ENCODE measurements around the gene PERM1. TPM values are rescaled to one million over a fixed set of nuclear protein-coding genes. Genes with fewer than 3 reads are reported as not detected.

Gene PERM1
- total and polyA plus RNA-seq, 2 donors (not counting 1 experiment from before 2014, with no cell fraction given), result not detected

- Histone ChIP-seq H3K27ac (ENCODE audit: low read length in 2 of 2) (no peak overlapping the region), H2AFZ (ENCODE audit: insufficient read depth, low read depth, low read length, poor library complexity, severe bottlenecking) (no peak overlapping the region), H3K9me3 (ENCODE audit: control extremely low read depth in 1 of 3, control insufficient read depth in 2 of 3, insufficient read depth in 1 of 3, low read length in 2 of 3) (no peaks in the 10 kb centered on the region), H3K36me3 (replicated peaks in 1 of 2; ENCODE audit: control extremely low read depth in 1 of 2, control insufficient read depth in 1 of 2, extremely low read depth in 1 of 2, insufficient read depth in 2 of 2, low read length in 1 of 2) (no peaks in the 10 kb centered on the region), H3K4me2 (replicated peaks; ENCODE audit: low read depth, low read length, poor library complexity, severe bottlenecking) (no peak overlapping the region), H3K4me3 (ENCODE audit: control extremely low read depth in 1 of 5, extremely low read depth in 1 of 5, insufficient read depth in 1 of 5, low read depth in 2 of 5, low read length in 4 of 5) (no peak overlapping the region), H3K4me1 (ENCODE audit: control insufficient read depth in 2 of 2, insufficient read depth in 2 of 2, low read length in 2 of 2) (peaks cover 6 to 14% of the 10 kb centered on the region in 2 donors), H4K20me1 (ENCODE audit: control insufficient read depth, insufficient read depth, low read length, poor library complexity, severe bottlenecking) (no peaks in the 10 kb centered on the region), H3K27me3 (replicated peaks in 1 of 4; ENCODE audit: control extremely low read depth in 1 of 4, control insufficient read depth in 3 of 4, insufficient read depth in 4 of 4, low read length in 3 of 4) (peaks cover 0 to 22% (median 6%) of the 10 kb centered on the region in 4 experiments), H3K9ac (ENCODE audit: low read length) (no peak overlapping the region), H3K79me2 (ENCODE audit: control insufficient read depth, insufficient read depth, low read length) (no peaks in the 10 kb centered on the region)
- TF ChIP-seq EZH2 (IDR thresholded peaks at IDR 0.05; ENCODE audit: borderline replicate concordance, insufficient read depth, low read depth, low read length, poor library complexity, severe bottlenecking), result no peak
- no peak for TF ChIP-seq CTCF (IDR thresholded peaks at IDR 0.05)
- 75% methylated on average over 8 of the region's 9 CpGs for WGBS (ENCODE audit: insufficient coverage)
- no peaks in the 10 kb centered on the region for H3K9me3 Mint-ChIP-seq (ENCODE audit: insufficient read depth)
- DNase-seq (no peak), ATAC-seq (ENCODE audit: low read depth) (no peak)
- peaks cover 1% of the 10 kb centered on the region for H3K4me1 Mint-ChIP-seq
- H3K27ac Mint-ChIP-seq, result no peak overlapping the region
- no peaks in the 10 kb centered on the region for H3K27me3 Mint-ChIP-seq
- H3K4me3 Mint-ChIP-seq, result no peak overlapping the region
- intact Hi-C loops (cut with micrococcal nuclease), result no loop called here
- ChIA-PET CTCF (interaction anchor here (1.5 kb wide), 1 partner anchor 39 kb away, joined by 5 read pairs; no protein-coding TSS in a partner anchor), POLR2A (interaction anchor here (0.6 kb wide), 1 partner anchor 45 kb away, joined by 3 read pairs; no protein-coding TSS in a partner anchor)
These were observed 42.4 kb upstream of the PERM1 start for GRCh38 chr1:1024149-1024770.

DNA sequence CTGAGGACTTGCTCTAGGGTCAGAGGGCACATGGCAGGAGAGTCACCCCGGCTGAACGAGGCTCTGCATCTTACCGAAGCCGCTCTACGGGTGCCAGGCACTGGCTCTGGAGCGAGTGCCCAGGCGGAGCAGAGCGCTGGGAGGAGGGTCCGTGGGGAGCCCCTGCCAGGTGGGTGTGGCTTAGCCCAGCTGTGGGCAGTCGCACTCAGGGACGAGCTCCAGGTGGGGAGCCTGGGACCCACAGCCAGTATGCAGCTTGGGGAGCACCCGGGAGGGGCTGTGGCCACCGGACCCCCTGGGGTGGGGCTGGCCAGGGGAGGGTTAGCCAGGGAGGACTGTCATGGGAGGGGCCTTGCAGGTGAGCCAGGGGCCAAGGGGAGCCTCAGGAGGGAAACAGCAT, 41.8 kb upstream of the PERM1 start:
- 73% methylated on average over 13 of the region's 13 CpGs for WGBS (ENCODE audit: insufficient coverage)

More for the DNA sequence above, 41.8 kb upstream of the PERM1 start:
- ATAC-seq (ENCODE audit: low read depth) (no peak), DNase-seq (no peak)
- no peak overlapping the region for H3K4me3 ChIP-seq (ENCODE audit: control extremely low read depth in 1 of 5, extremely low read depth in 1 of 5, insufficient read depth in 1 of 5, low read depth in 2 of 5, low read length in 4 of 5)
- ChIA-PET POLR2A (no interaction called here), CTCF (interaction anchor here (1.5 kb wide), 1 partner anchor 40 kb away, joined by 5 read pairs; no protein-coding TSS in a partner anchor)
- Mint-ChIP-seq H3K27ac (no peak overlapping the region), H3K4me3 (no peak overlapping the region), H3K9me3 (ENCODE audit: insufficient read depth) (no peaks in the 10 kb centered on the region), H3K27me3 (no peaks in the 10 kb centered on the region), H3K4me1 (peaks cover 4% of the 10 kb centered on the region)
- intact Hi-C loops (cut with micrococcal nuclease), result no loop called here
- H3K79me2 ChIP-seq (ENCODE audit: control insufficient read depth, insufficient read depth, low read length), result no peaks in the 10 kb centered on the region
- H3K9ac ChIP-seq (ENCODE audit: low read length), result no peak overlapping the region
- H3K9me3 ChIP-seq (ENCODE audit: control extremely low read depth in 1 of 3, control insufficient read depth in 2 of 3, insufficient read depth in 1 of 3, low read length in 2 of 3), result no peaks in the 10 kb centered on the region
- H3K27me3 ChIP-seq (replicated peaks in 1 of 4; ENCODE audit: control extremely low read depth in 1 of 4, control insufficient read depth in 3 of 4, insufficient read depth in 4 of 4, low read length in 3 of 4), result peaks cover 0 to 22% (median 6%) of the 10 kb centered on the region in 4 experiments
- TF ChIP-seq EZH2 (IDR thresholded peaks at IDR 0.05; ENCODE audit: borderline replicate concordance, insufficient read depth, low read depth, low read length, poor library complexity, severe bottlenecking), result no peak
- TF ChIP-seq CTCF (IDR thresholded peaks at IDR 0.05), result no peak
- H3K4me2 ChIP-seq (replicated peaks; ENCODE audit: low read depth, low read length, poor library complexity, severe bottlenecking), result no peak overlapping the region
- no peak overlapping the region for H2AFZ ChIP-seq (ENCODE audit: insufficient read depth, low read depth, low read length, poor library complexity, severe bottlenecking)
- H3K36me3 ChIP-seq (replicated peaks in 1 of 2; ENCODE audit: control extremely low read depth in 1 of 2, control insufficient read depth in 1 of 2, extremely low read depth in 1 of 2, insufficient read depth in 2 of 2, low read length in 1 of 2), result no peaks in the 10 kb centered on the region
- H3K27ac ChIP-seq (ENCODE audit: low read length in 2 of 2), result no peak overlapping the region
- H3K4me1 ChIP-seq (ENCODE audit: control insufficient read depth in 2 of 2, insufficient read depth in 2 of 2, low read length in 2 of 2), result peaks cover 9 to 20% of the 10 kb centered on the region in 2 donors
- no peaks in the 10 kb centered on the region for H4K20me1 ChIP-seq (ENCODE audit: control insufficient read depth, insufficient read depth, low read length, poor library complexity, severe bottlenecking)
